Activated CD8-positive, alpha-beta memory T cell treated with anti-CD3 and anti-CD28 coated beads, Interleukin-2, amount 50 U/mL, for 1 hour (primary cell): ENCODE results near the gene AGGF1.
"Not testable (repeated sequence)": the region's sequence is repeated elsewhere in the genome, so short reads cannot be mapped to it uniquely, and the experiment has no call there.

Source experiments
- DNase-seq: peaks from one replicate; pipeline ENCODE4 v3.0.0-alpha.2; 2020; ENCODE audit errors: extremely low read depth

Gene AGGF1

GRCh38 chr5:77022511-77023417, 7.4 kb upstream of the AGGF1 start:
- no peak for DNase-seq

GRCh38 chr5:77024490-77024889, 5.7 kb upstream of the AGGF1 start:
- DNase-seq = no peak

GRCh38 chr5:77028631-77029375, 1.4 kb upstream of the AGGF1 start:
- no peak for DNase-seq

GRCh38 chr5:77029376-77029885, 773 bp upstream of the AGGF1 start:
- DNase-seq = no peak

- no peak for DNase-seq
Observed at GRCh38 chr5:77031891-77032290, 1.7 kb downstream of the AGGF1 start.

GRCh38 chr5:77032635-77033034, 2.4 kb downstream of the AGGF1 start:
- DNase-seq = no peak

- DNase-seq = no peak
Observed at GRCh38 chr5:77033338-77033737, 3.1 kb downstream of the AGGF1 start.

GRCh38 chr5:77035950-77036349, 5.7 kb downstream of the AGGF1 start:
- DNase-seq = no peak

GRCh38 chr5:77046416-77047073, 16.3 kb downstream of the AGGF1 start:
- DNase-seq = no peak

- no peak for DNase-seq
Observed at GRCh38 chr5:77064040-77064439, 33.8 kb downstream of the AGGF1 start.

GRCh38 chr5:77065256-77065655, 35.1 kb downstream of the AGGF1 start:
- DNase-seq = no peak

- DNase-seq = no peak
Observed at GRCh38 chr5:77066184-77066583, 36.0 kb downstream of the AGGF1 start.

- DNase-seq = no peak
Observed at GRCh38 chr5:77066823-77067442, 36.7 kb downstream of the AGGF1 start.

GRCh38 chr5:77073667-77074066, 43.5 kb downstream of the AGGF1 start:
- no peak for DNase-seq

GRCh38 chr5:77074745-77075144, 44.5 kb downstream of the AGGF1 start:
- no peak for DNase-seq

GRCh38 chr5:77076961-77077828, 47.0 kb downstream of the AGGF1 start:
- DNase-seq = no peak

- no peak for DNase-seq
Observed at GRCh38 chr5:77077829-77078176, 47.6 kb downstream of the AGGF1 start.

GRCh38 chr5:77080479-77080878, 50.3 kb downstream of the AGGF1 start:
- DNase-seq = not testable (repeated sequence)

- DNase-seq = no peak
Observed at GRCh38 chr5:77080905-77081304, 50.7 kb downstream of the AGGF1 start.

GRCh38 chr5:77082280-77082679, 52.1 kb downstream of the AGGF1 start:
- no peak for DNase-seq

- DNase-seq = no peak
Observed at GRCh38 chr5:77083088-77083487, 52.9 kb downstream of the AGGF1 start.
